ENCODE data around the gene BCL2L13.
"Not testable (repeated sequence)": the region's sequence is repeated elsewhere in the genome, so short reads cannot be mapped to it uniquely, and the experiment has no call there.

The BCL2L13 gene

DNA sequence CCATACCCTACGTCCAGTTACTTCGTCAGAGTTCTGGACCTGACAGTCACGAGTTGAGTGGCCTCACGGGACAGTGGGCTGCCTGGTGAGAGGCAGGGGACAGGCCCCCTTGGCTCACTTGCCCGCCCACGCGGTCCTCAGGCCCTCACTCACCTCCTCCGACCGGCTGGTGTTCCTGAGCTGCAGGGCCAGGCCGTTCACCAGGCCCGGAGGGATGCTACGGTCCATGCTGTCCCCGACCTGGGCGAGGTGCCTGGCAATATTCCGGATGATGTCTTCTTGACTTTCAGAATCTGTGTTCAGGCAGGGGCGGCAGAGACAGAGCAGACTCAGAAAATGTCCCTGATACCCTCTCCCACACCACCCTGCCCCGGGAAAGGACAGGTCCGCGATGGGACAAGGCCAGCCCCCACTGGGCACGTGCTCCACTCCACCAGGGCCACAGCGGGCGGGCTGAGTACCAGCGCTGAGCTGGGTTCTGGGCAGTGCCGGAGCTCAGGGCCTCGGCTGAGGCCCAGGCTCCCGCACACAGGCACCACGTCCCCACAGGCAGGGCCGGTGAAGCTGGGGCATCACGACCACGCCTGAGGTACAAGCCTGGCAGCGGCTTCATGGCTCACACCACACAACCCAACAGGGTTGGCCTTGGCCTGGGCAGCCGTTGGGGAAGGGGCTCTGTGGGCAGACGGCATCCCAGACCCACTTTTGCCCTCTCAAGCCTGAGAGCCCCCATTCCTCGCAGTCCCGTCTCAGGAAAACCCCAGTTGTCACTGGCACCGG lies 100.8 kb downstream of the BCL2L13 start:
- H3K36me3 ChIP-seq (ENCODE audit: insufficient read depth, low read length): peaks cover 1% of the 10 kb centered on the region; the same call in 1 of the 2 replicates
- no peak overlapping the region for H3K9ac ChIP-seq (ENCODE audit: low read depth, low read length)
- H3K4me1 ChIP-seq (ENCODE audit: insufficient read depth, low read length): peaks cover 13% of the 10 kb centered on the region; the same call in 1 of the 2 replicates
- H3K9me3 ChIP-seq (ENCODE audit: control insufficient read depth, insufficient read depth, low read length): no peaks in the 10 kb centered on the region

DNA sequence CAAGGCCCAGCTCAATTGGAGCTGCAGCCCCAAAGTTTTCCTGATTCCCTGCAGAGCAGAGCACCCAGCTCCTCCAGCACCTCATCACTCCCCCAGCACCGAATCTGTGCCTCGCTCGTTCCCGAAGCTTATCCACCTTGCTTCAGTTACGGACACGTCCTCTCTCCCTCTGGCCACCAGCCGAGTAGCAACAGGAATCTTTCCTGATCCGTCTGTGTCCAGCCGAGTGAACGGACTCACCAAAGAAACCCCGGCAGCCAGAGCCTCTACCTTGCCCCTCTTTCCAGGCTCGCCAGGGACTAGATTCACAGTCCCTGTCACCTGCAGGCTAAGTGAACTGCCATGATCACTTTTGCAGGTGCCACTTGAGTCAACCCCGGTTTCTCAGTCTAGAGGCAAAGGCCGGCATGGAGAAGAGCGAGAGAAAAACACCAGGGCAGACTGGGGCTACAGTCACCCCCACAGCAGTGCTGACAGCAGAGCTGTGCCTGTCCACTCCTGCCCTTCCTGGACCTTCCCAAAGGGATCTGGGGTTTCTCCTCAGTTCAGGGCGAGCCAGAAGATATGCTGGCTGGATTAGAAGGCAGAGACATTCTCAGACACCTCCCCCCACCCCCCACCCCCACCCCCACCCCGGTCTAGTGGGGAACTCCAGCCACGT lies 103.4 kb downstream of the BCL2L13 start:
- H3K9ac ChIP-seq (ENCODE audit: low read depth, low read length): no peak overlapping the region
- no peaks in the 10 kb centered on the region for H3K9me3 ChIP-seq (ENCODE audit: control insufficient read depth, insufficient read depth, low read length)
- peaks cover 15% of the 10 kb centered on the region; the same call in 1 of the 2 replicates for H3K4me1 ChIP-seq (ENCODE audit: insufficient read depth, low read length)
- H3K36me3 ChIP-seq (ENCODE audit: insufficient read depth, low read length): no peaks in the 10 kb centered on the region

DNA sequence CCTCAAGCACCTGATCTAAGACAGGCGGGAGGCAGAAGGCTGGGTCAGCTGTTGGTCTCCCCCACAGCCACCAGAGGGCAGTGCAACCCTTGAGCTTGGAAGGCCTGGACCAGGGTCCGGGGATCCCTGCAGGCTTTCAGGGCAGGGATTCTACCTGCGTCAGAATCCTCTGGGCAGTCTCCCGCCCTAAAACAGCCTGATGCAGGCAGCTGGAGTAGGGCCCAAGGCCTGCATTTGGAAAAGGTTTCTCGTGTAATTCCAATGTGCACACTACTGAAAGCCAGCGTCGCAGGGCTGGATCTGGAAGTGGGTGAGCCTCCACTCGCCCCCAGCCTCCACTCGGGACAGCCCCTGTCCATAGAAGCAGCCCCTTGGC lies 104.0 kb downstream of the BCL2L13 start:
- peaks cover 15% of the 10 kb centered on the region; the same call in 1 of the 2 replicates for H3K4me1 ChIP-seq (ENCODE audit: insufficient read depth, low read length)
- no peak overlapping the region for H3K9ac ChIP-seq (ENCODE audit: low read depth, low read length)
- no peaks in the 10 kb centered on the region for H3K36me3 ChIP-seq (ENCODE audit: insufficient read depth, low read length)
- no peaks in the 10 kb centered on the region for H3K9me3 ChIP-seq (ENCODE audit: control insufficient read depth, insufficient read depth, low read length)

DNA sequence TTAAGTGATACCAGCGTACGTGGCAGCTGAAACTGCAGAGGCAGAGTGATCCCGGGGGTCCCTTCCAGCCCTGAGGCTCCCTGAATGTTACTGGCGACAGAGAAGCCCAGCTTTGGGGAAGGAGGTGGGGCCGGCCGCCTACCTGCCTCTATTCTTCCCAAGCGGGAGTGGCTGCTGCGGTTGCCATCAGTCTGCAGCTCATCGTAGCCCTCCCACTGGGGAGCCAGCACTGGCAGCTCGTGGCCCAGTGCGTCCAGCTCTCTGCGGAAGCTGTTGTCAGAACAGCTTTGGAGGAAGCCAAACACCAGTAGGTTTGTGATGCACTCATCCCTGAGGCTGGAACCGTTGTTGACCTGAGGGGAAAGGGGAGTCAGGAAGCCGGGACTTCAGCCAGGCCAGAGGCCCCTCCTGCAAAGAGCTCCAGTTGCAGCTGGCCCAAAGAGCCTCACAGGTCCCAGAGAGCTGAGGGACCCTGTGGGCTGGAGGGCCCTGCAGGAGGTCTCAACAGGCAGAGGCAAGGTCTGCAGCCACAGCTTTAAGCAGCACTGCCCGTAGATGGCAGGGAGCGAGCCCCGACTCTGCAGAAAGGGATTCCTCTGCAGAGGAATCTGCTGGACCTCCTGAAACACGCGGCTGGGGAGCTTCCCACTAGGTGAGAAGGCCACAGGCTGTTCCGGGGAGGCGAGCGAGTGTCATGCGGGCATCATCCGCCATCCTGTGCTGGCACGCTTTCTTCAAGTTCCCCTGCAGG lies 105.3 kb downstream of the BCL2L13 start:
- H3K9me3 ChIP-seq (ENCODE audit: control insufficient read depth, insufficient read depth, low read length): no peaks in the 10 kb centered on the region
- peaks cover 15% of the 10 kb centered on the region; the same call in 1 of the 2 replicates for H3K4me1 ChIP-seq (ENCODE audit: insufficient read depth, low read length)
- no peak overlapping the region for H3K9ac ChIP-seq (ENCODE audit: low read depth, low read length)
- no peaks in the 10 kb centered on the region for H3K36me3 ChIP-seq (ENCODE audit: insufficient read depth, low read length)

DNA sequence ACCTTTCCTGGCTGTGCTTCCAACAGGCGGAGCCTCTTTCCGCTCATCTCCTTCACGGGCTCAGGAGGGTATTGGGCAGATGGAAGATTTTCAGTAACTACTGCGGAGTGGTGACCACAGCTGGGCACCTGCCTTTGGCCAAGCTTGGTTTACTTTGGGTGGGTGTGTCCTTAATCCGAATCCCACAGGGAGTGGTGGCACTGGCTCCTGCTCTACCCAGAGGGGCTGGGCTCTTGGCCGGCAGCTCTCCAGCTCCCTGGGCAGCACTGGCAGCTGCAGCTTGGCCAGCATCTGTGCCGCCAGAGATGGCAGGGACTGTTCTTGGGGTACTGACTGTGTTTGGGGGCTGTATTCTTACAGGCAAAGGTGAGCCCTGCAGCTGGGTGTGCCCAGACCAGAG lies 105.9 kb downstream of the BCL2L13 start:
- Histone ChIP-seq H3K36me3 (ENCODE audit: insufficient read depth, low read length) (no peaks in the 10 kb centered on the region), H3K4me1 (ENCODE audit: insufficient read depth, low read length) (peaks cover 15% of the 10 kb centered on the region; the same call in 1 of the 2 replicates), H3K9me3 (ENCODE audit: control insufficient read depth, insufficient read depth, low read length) (no peaks in the 10 kb centered on the region), H3K9ac (ENCODE audit: low read depth, low read length) (no peak overlapping the region)

DNA sequence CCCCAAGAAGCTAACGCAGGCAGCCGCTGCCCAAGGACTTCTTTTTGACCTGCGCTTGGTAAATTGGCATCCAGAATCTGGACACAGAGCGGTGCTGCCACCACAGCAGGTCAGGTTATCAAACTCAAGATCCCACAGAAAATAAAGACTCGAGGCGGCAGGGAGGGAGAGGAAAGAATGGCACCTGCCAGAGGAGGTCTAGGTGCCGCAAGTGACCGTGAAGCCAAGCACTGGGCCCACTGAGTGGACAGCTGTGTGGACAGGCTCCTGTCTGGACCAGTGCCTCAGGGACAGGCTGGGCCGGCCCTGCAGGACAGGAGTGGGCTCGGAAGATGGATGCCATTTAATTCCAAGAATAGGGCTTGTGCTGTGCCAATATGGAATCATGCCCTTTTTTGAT lies 108.4 kb downstream of the BCL2L13 start:
- Histone ChIP-seq H3K4me1 (ENCODE audit: insufficient read depth, low read length) (peaks cover 12% of the 10 kb centered on the region; the same call in 1 of the 2 replicates), H3K9ac (ENCODE audit: low read depth, low read length) (no peak overlapping the region), H3K36me3 (ENCODE audit: insufficient read depth, low read length) (no peaks in the 10 kb centered on the region), H3K9me3 (ENCODE audit: control insufficient read depth, insufficient read depth, low read length) (no peaks in the 10 kb centered on the region)

DNA sequence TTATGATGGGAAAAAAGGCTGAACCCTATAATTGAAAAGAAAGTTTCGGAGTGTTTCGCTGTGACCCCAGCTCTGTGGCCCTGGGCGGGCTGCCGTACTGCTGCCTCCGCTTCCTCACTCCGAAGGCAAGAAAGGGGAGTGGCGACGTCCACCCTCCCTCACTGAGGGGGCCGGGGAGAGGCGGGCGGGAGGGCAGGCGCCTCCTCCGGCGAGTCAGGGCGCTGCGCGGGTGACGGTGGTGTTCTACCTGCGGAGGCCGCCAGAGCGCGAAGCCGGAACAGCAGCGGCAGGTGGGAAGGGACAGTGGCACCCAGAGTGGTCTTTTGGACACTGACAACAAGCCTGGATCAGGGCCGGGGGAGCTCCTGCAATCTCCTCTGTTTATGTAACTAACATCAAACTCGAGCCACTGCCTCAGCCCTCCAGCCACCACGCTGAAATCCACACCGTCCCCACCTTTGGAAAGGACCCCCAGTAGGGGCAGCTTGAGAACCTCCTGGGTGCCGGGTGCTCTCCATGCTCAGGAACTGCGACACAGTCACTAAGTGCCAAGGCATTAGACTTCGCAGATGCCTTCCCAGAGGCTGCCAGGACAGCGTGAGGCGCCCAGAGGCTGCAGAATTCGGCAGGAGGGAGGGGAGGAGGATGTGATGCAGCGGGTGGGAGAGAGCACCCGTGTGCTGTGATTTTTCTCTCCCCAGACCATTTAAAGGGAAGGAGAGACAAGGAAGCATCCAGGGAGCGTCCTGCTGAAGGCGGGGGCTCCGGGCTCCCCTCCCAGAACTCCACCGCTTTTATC lies 110.2 kb downstream of the BCL2L13 start:
- H3K9me3 ChIP-seq (ENCODE audit: control insufficient read depth, insufficient read depth, low read length): no peaks in the 10 kb centered on the region
- no peaks in the 10 kb centered on the region for H3K36me3 ChIP-seq (ENCODE audit: insufficient read depth, low read length)
- H3K4me1 ChIP-seq (ENCODE audit: insufficient read depth, low read length): peaks cover 8% of the 10 kb centered on the region; the same call in 1 of the 2 replicates
- H3K9ac ChIP-seq (ENCODE audit: low read depth, low read length): peak overlapping the region; percentile 11; the same call in 1 of the 2 replicates

DNA sequence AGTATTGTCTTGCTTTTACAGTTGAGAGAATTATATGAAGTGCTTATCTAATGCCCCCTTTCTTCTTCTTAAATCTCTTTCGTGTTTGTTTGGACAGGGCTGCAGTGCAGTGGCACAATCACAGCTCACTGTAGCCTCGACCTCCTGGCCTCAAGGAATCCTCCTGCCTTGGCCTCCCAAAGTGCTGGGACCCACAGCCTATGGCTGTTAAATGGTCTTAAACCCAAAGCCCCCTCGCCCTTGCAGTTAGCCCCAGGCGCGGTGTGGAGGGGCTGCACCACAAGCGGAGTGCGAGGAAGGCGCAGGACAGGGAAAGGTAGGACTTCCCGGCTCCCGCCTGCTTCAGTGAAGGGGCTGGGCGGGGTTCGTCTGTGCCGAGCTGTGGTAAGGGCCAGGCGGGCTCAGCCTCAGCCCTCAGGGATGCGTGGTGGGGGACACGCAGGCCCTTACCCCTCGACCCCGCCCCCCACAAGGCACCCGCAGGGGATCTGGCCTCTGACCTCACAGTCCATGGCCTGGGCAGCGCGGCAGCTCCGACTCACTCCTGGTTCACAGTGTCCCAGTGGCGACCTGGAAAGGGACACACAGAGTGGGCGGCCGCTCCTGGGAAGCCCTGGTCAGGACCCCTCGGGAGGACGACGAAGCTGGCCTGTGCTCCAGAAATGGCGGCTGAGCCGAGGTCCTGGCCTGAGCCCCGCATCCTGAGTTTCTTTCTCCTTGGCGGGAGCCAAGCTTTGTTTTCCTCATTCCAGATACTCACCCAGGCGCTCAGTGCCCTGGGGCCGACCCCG lies 111.2 kb downstream of the BCL2L13 start:
- no peaks in the 10 kb centered on the region for H3K4me1 ChIP-seq (ENCODE audit: insufficient read depth, low read length)
- H3K36me3 ChIP-seq (ENCODE audit: insufficient read depth, low read length): no peaks in the 10 kb centered on the region
- H3K9me3 ChIP-seq (ENCODE audit: control insufficient read depth, insufficient read depth, low read length): no peaks in the 10 kb centered on the region
- H3K9ac ChIP-seq (ENCODE audit: low read depth, low read length): no peak overlapping the region

DNA sequence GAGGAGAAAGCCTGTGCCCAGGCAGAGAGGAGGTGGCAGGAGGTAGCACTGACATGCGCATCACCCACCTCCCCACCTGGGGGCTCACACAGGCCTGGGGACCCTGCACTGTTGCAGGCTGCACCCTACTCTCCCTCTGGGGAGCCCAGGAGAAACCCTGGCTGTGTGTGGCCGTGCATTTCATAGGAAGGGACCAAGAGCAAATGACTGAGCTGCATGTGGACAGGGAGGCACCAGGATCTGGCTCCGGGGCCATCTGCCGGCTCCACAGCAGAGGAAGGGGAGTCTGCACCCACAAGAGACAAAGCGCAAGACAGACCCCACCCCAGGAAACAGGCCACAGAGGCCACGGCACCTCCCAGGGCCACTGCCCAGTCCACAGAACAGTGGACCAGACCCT lies 113.0 kb downstream of the BCL2L13 start:
- Histone ChIP-seq H3K9me3 (ENCODE audit: control insufficient read depth, insufficient read depth, low read length) (no peaks in the 10 kb centered on the region), H3K36me3 (ENCODE audit: insufficient read depth, low read length) (no peaks in the 10 kb centered on the region), H3K9ac (ENCODE audit: low read depth, low read length) (no peak overlapping the region), H3K4me1 (ENCODE audit: insufficient read depth, low read length) (no peaks in the 10 kb centered on the region)

DNA sequence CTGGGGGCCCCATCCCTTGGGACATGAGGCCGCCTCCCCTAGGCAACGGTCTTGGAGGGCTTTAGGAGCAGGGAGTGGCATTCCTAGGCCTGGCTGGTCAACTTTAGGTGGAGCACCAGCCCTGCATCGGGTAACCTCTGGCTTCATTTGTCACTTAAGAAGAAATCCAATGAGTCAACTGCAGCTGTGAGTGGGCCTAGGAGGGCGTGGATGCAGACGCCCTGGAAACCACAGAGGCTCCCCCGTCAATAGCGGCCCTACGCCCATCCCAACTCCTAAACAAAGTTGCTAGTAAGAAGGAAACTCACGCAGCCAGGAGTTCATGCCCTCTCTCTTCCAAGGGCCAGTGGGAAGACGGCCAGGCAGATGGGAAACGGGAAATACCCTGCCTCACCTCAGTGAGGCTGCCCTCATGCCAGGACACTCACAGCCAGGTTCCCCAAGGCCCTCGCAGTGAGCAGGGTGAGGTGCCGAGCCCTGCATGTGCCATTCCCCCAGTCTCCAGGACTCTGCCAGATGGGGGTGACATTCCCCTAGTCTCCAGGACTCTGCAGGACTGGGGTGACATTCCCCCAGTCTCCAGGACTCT lies 114.9 kb downstream of the BCL2L13 start:
- Histone ChIP-seq H3K9ac (ENCODE audit: low read depth, low read length) (no peak overlapping the region), H3K9me3 (ENCODE audit: control insufficient read depth, insufficient read depth, low read length) (no peaks in the 10 kb centered on the region), H3K4me1 (ENCODE audit: insufficient read depth, low read length) (no peaks in the 10 kb centered on the region), H3K36me3 (ENCODE audit: insufficient read depth, low read length) (no peaks in the 10 kb centered on the region)

DNA sequence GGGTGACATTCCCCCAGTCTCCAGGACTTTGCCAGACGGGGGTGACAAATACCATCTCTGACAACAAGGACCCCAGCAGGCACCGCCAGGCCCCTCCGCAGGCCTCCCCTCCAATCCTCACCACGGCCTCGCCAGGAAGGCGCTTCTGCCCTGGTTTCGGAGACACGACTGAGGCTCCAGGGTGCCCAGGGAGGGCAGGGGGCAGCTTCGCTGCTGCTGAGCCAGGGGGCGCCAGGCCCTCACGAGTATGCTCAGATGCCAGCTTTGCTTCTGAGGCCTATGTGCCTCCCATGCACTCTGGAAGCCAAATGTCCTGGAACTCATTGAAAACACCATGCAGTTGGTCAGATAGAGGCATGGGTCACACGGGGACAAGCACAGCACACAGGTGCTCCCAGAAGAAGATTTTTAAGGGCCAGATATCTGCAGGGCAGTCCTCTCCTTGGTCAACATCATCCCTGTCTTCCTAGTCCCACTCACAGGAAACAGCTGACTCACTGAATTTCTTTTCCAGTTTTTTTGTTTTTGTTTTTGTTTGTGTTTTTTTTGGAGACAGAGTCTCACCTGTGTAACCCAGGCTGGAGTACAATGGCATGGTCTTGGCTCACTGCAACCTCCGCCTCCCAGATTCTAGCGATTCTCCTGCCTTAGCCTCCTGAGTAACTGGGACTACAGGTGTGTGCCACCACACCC lies 115.8 kb downstream of the BCL2L13 start:
- Histone ChIP-seq H3K9ac (ENCODE audit: low read depth, low read length) (no peak overlapping the region), H3K36me3 (ENCODE audit: insufficient read depth, low read length) (no peaks in the 10 kb centered on the region), H3K4me1 (ENCODE audit: insufficient read depth, low read length) (no peaks in the 10 kb centered on the region), H3K9me3 (ENCODE audit: control insufficient read depth, insufficient read depth, low read length) (no peaks in the 10 kb centered on the region)

DNA sequence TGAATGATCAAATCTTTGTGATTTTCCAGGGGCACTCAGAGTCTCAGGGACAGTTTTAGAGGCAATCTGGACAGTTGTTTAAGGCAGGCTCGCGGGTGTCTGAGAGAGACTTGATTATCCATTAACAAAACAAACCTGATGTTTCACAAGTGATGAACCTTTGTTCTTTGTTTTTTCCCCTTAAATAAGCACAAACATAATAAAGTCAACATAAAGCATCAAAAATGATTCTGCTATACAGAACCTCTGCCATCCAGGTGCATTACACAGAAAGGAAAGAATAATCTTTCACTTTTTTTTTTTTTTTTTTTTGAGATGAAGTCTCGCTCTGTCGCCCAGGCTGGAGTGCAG lies 122.6 kb downstream of the BCL2L13 start:
- Histone ChIP-seq H3K9me3 (ENCODE audit: control insufficient read depth, insufficient read depth, low read length) (no peaks in the 10 kb centered on the region), H3K36me3 (ENCODE audit: insufficient read depth, low read length) (no peaks in the 10 kb centered on the region), H3K4me1 (ENCODE audit: insufficient read depth, low read length) (no peaks in the 10 kb centered on the region), H3K9ac (ENCODE audit: low read depth, low read length) (no peak overlapping the region)

DNA sequence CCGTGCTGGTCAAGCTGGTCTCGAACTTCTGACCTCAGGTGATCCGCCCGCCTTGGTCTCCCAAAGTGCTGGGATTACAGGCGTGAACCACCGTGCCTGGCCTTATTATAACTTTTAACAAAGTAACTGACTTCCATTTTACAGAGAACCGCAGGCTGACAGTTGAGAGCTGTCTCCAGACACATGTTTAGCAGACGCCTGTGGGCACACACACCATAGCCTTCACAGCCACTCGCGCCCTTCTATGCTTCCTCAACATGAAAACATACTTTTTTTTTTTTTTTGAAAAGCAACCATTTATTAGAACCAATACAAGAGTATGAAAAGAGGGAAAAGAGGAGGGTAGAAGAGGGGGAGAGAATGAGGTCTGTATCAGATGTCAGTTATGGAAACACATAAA lies 124.9 kb downstream of the BCL2L13 start:
- H3K9me3 ChIP-seq (ENCODE audit: control insufficient read depth, insufficient read depth, low read length); H3K9ac ChIP-seq (ENCODE audit: low read depth, low read length); H3K36me3 ChIP-seq (ENCODE audit: insufficient read depth, low read length); H3K4me1 ChIP-seq (ENCODE audit: insufficient read depth, low read length): not testable (repeated sequence)
